K562 (cell line): ENCODE measurements around the gene SPINT2. TPM values are rescaled to one million over a fixed set of nuclear protein-coding genes. Genes with fewer than 3 reads are reported as not detected.
A peak's percentile ranks its signal among the peaks of the same experiment; 100 is the strongest.

Experiments used
- ATF6 ChIP-seq: sonication (generic); formaldehyde crosslinking; IDR thresholded peaks from 2 replicates; pipeline ENCODE4 v1.4.0; 2020; ENCODE audit warnings: mild to moderate bottlenecking, missing genetic modification reagents
- CBFA2T3 ChIP-seq: fragments of 450-650 bp; IDR thresholded peaks from 2 replicates; pipeline ENCODE4 v1.6.1; 2017
- E4F1 ChIP-seq: fragments of 250-450 bp; sonication (Bioruptor Pico); IDR thresholded peaks from 2 replicates; pipeline ENCODE4 v1.5.0; 2021; ENCODE audit warnings: mild to moderate bottlenecking, borderline replicate concordance
- EZH2 ChIP-seq: IDR thresholded peaks from 2 replicates; pipeline ENCODE4 v1.6.1; 2012; ENCODE audit warnings: low read depth, mild to moderate bottlenecking, inconsistent platforms, low read length, borderline replicate concordance
- FOXA1 ChIP-seq: fragments of 450-650 bp; IDR thresholded peaks from 2 replicates; pipeline ENCODE4 v1.6.1; 2016; ENCODE audit warnings: mild to moderate bottlenecking, borderline replicate concordance
- GTF3C2 ChIP-seq: IDR thresholded peaks from 3 replicates; pipeline ENCODE4 v1.6.1; 2011; ENCODE audit warnings: borderline replicate concordance, mild to moderate bottlenecking, moderate library complexity; ENCODE audit not compliant: insufficient read length; ENCODE audit errors: extremely low read depth
- HNRNPK ChIP-seq: fragments of 200-400 bp; formaldehyde crosslinking; IDR thresholded peaks from one replicate; pipeline ENCODE4 v1.6.1; 2018; ENCODE audit warnings: mild to moderate bottlenecking, low read depth, low read length; ENCODE audit not compliant: poor library complexity, severe bottlenecking
- MLLT1 ChIP-seq, 2 experiments: fragments of 450-650 bp; IDR thresholded peaks; 2 replicates each; pipeline ENCODE4 v1.6.1; 2016
- RBM39 ChIP-seq: fragments of 200-400 bp; formaldehyde crosslinking; optimal IDR thresholded peaks from 2 replicates; pipeline ENCODE3; 2018; ENCODE audit warnings: low read depth, low read length
- TCF7L2 ChIP-seq: fragments of 150-350 bp; IDR thresholded peaks from 2 replicates; pipeline ENCODE4 v1.6.1; 2016; ENCODE audit warnings: low read depth, mild to moderate bottlenecking, low read length, moderate library complexity
- TFAP4 ChIP-seq: sonication (generic); formaldehyde crosslinking; IDR thresholded peaks from 2 replicates; pipeline ENCODE4 v1.8.0; 2022; ENCODE audit warnings: missing genetic modification reagents, mild to moderate bottlenecking, moderate library complexity, borderline replicate concordance
- ZNF518B ChIP-seq: fragments of 250-450 bp; sonication (Bioruptor Pico); IDR thresholded peaks from 2 replicates; pipeline ENCODE4 v1.5.0; 2021; ENCODE audit warnings: mild to moderate bottlenecking, moderate library complexity
- polyA plus RNA-seq, 8 experiments: library from polyadenylated mRNA; depleted of rRNA in 4 of 8; stranded (reverse) in 5 of 8; unstranded in 3 of 8; fragments of >200 nt; fragmentation: Nextera tagmentation in 2 of 8; fragmentation: Illumina TruSeq in 1 of 8; extraction: Ambion mirVana in 2 of 8; extraction: Trizol in 1 of 8; gene quantifications; 2 replicates each; pipeline versions ENCODE4 v1.2.1 to v1.2.3, GENCODE V29; 2011 to 2014; ENCODE audit warnings: inconsistent platforms in 1 of 8, missing spikeins in 1 of 8
- total RNA-seq, 7 experiments: library from RNA; depleted of rRNA in 6 of 7; stranded (reverse); fragments of >200 nt in 6 of 7; fragmentation: Illumina TruSeq in 2 of 7; extraction: Trizol in 2 of 7; gene quantifications; 2 replicates each; pipeline versions ENCODE4 v1.2.1 to v1.2.3, GENCODE V29; 2011 to 2021; ENCODE audit warnings: low replicate concordance in 1 of 7

SPINT2 gene
- total and polyA plus RNA-seq, 9 of the 15 experiments (the other 6 are each of a cell fraction or from before 2014, with no cell fraction given), result 0.65 to 4.5 (median 3.4) TPM

GRCh38 chr19:38270587-38271167 lies 6.3 kb downstream of the SPINT2 start (continued):
- TF ChIP-seq ZNF518B (CRISPR knock-in tag), result no peak
- TF ChIP-seq FOXA1, result no peak
- no peak for TF ChIP-seq TCF7L2
- no peak for TF ChIP-seq MLLT1 (IDR thresholded peaks at IDR 0.05)
- TF ChIP-seq E4F1 (CRISPR knock-in tag), result no peak
- peak; percentile 41; the same call in 1 of the 2 replicates for TF ChIP-seq TFAP4 (CRISPR knock-in tag)
- peak; percentile 93 for TF ChIP-seq CBFA2T3
- no peak for TF ChIP-seq GTF3C2
- no peak for TF ChIP-seq ATF6 (CRISPR knock-in tag)
- no peak for TF ChIP-seq RBM39
- no peak for TF ChIP-seq EZH2
- TF ChIP-seq HNRNPK, result no peak
